NCI-H146 (cell line): ENCODE data around the gene CIT.

ENCODE experiments used
- DNase-seq: peaks from one replicate; lab custom pipeline; 2025; lab: John Stamatoyannopoulos, UW

The CIT gene

GRCh38 chr12:119804011-119804641, 73.0 kb downstream of the CIT start:
- DNase-seq, result peak; percentile 44

GRCh38 chr12:119803381-119803791, 73.7 kb downstream of the CIT start:
- no peak for DNase-seq

- DNase-seq, result no peak
Observed at GRCh38 chr12:119802472-119802871, 74.6 kb downstream of the CIT start.

GRCh38 chr12:119797090-119797489, 80.0 kb downstream of the CIT start:
- DNase-seq, result no peak

GRCh38 chr12:119796292-119796691, 80.8 kb downstream of the CIT start:
- DNase-seq, result no peak

- DNase-seq, result no peak
Observed at GRCh38 chr12:119791453-119791852, 85.7 kb downstream of the CIT start.

- DNase-seq, result no peak
Observed at GRCh38 chr12:119788786-119789185, 88.3 kb downstream of the CIT start.

GRCh38 chr12:119786539-119786938, 90.6 kb downstream of the CIT start:
- no peak for DNase-seq

- no peak for DNase-seq
Observed at GRCh38 chr12:119784673-119785072, 92.4 kb downstream of the CIT start.

- no peak for DNase-seq
Observed at GRCh38 chr12:119783787-119784186, 93.3 kb downstream of the CIT start.

GRCh38 chr12:119781804-119782203, 95.3 kb downstream of the CIT start:
- DNase-seq, result no peak

- peak; percentile 23 for DNase-seq
Observed at GRCh38 chr12:119780786-119781434, 96.2 kb downstream of the CIT start.

- no peak for DNase-seq
Observed at GRCh38 chr12:119775246-119775895, 101.7 kb downstream of the CIT start.

GRCh38 chr12:119772431-119772830, 104.7 kb downstream of the CIT start:
- DNase-seq, result no peak

GRCh38 chr12:119770146-119770545, 107.0 kb downstream of the CIT start:
- no peak for DNase-seq

- no peak for DNase-seq
Observed at GRCh38 chr12:119762619-119763018, 114.5 kb downstream of the CIT start.

- no peak for DNase-seq
Observed at GRCh38 chr12:119758722-119759121, 118.4 kb downstream of the CIT start.

- no peak for DNase-seq
Observed at GRCh38 chr12:119758234-119758633, 118.9 kb downstream of the CIT start.

GRCh38 chr12:119751961-119752360, 125.2 kb downstream of the CIT start:
- DNase-seq, result no peak

GRCh38 chr12:119749666-119750065, 127.5 kb downstream of the CIT start:
- DNase-seq, result no peak

- DNase-seq, result no peak
Observed at GRCh38 chr12:119748497-119748896, 128.6 kb downstream of the CIT start.

GRCh38 chr12:119746169-119746568, 131.0 kb downstream of the CIT start:
- DNase-seq, result no peak

- no peak for DNase-seq
Observed at GRCh38 chr12:119744900-119745606, 132.1 kb downstream of the CIT start.
